ENCODE results near the gene DTYMK. TPM values are rescaled to one million over a fixed set of nuclear protein-coding genes. Genes with fewer than 3 reads are reported as not detected.

The DTYMK gene
- polyA plus RNA-seq, 2 of the 4 experiments (the other 2 are of a cell fraction), result 68.7 to 99.5 TPM

DNA sequence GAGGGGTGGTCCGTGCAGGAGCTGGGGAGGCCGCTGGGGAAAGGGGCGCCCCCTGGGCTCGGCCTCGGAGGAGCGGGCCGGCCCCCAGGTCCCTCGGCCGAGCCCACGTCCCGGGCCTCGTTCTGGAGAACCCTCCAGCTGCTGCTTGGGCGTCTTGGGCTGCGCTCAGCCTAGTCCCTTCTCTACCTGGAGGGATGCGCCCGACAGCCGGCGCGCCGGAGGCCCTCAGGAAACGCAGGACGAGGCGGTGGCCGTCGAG, 47.5 kb upstream of the DTYMK start:
- Histone ChIP-seq H3K4me3 (peak overlapping the region; percentile 97), H3K4me2 (peak overlapping the region; percentile 89), H3K9me3 (no peaks in the 10 kb centered on the region), H3K4me1 (peaks cover 5% of the 10 kb centered on the region; the same call in 1 of the 3 replicates), H3K27ac (peak overlapping the region; percentile 99)
- peak; percentile 35 to 57; a peak in 4 of 6 replicates for ATAC-seq
- CTCF ChIA-PET, result interaction anchor here (0.7 to 4.3 kb wide), 8 partner anchors 10 to 883 kb away, joined by 3 to 18 read pairs (median 6); partner anchors contain the start of genes HDLBP and SEPTIN2
- no peak for TF ChIP-seq HOXA7 (CRISPR knock-in tag; IDR thresholded peaks at IDR 0.05)
- TF ChIP-seq KDM1A (IDR thresholded peaks at IDR 0.05; ENCODE audit: low read depth), result no peak
- TF ChIP-seq ATOH8 (CRISPR knock-in tag; IDR thresholded peaks at IDR 0.05; ENCODE audit: low read depth), result no peak
- TF ChIP-seq HEYL (CRISPR knock-in tag; IDR thresholded peaks at IDR 0.05), result no peak
- no peak for TF ChIP-seq ELK1 (IDR thresholded peaks at IDR 0.05; ENCODE audit: low read depth, low read length)
- no peak for TF ChIP-seq TFCP2L1 (CRISPR knock-in tag; IDR thresholded peaks at IDR 0.05)
- TF ChIP-seq ZNF302 (CRISPR knock-in tag; IDR thresholded peaks at IDR 0.05), result no peak
- no peak for TF ChIP-seq RAD21 (conservative IDR thresholded peaks at IDR 0.05 in 1 of 2, IDR thresholded peaks at IDR 0.05 in 1 of 2)
- TF ChIP-seq, protein P1, sequence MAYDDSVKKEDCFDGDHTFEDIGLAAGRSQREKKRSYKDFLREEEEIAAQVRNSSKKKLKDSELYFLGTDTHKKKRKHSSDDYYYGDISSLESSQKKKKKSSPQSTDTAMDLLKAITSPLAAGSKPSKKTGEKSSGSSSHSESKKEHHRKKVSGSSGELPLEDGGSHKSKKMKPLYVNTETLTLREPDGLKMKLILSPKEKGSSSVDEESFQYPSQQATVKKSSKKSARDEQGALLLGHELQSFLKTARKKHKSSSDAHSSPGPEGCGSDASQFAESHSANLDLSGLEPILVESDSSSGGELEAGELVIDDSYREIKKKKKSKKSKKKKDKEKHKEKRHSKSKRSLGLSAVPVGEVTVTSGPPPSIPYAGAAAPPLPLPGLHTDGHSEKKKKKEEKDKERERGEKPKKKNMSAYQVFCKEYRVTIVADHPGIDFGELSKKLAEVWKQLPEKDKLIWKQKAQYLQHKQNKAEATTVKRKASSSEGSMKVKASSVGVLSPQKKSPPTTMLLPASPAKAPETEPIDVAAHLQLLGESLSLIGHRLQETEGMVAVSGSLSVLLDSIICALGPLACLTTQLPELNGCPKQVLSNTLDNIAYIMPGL (CRISPR knock-in tag; IDR thresholded peaks at IDR 0.05; ENCODE audit: borderline replicate concordance), result no peak
- no peak for TF ChIP-seq CBX8 (IDR thresholded peaks at IDR 0.05)
- TF ChIP-seq ESRRA (IDR thresholded peaks at IDR 0.05; ENCODE audit: borderline replicate concordance, low read length), result no peak
- no peak for TF ChIP-seq JUNB (IDR thresholded peaks at IDR 0.05)
- TF ChIP-seq FOXS1 (CRISPR knock-in tag; IDR thresholded peaks at IDR 0.05), result no peak
- no peak for TF ChIP-seq MAX (IDR thresholded peaks at IDR 0.05)
- TF ChIP-seq, protein P2, sequence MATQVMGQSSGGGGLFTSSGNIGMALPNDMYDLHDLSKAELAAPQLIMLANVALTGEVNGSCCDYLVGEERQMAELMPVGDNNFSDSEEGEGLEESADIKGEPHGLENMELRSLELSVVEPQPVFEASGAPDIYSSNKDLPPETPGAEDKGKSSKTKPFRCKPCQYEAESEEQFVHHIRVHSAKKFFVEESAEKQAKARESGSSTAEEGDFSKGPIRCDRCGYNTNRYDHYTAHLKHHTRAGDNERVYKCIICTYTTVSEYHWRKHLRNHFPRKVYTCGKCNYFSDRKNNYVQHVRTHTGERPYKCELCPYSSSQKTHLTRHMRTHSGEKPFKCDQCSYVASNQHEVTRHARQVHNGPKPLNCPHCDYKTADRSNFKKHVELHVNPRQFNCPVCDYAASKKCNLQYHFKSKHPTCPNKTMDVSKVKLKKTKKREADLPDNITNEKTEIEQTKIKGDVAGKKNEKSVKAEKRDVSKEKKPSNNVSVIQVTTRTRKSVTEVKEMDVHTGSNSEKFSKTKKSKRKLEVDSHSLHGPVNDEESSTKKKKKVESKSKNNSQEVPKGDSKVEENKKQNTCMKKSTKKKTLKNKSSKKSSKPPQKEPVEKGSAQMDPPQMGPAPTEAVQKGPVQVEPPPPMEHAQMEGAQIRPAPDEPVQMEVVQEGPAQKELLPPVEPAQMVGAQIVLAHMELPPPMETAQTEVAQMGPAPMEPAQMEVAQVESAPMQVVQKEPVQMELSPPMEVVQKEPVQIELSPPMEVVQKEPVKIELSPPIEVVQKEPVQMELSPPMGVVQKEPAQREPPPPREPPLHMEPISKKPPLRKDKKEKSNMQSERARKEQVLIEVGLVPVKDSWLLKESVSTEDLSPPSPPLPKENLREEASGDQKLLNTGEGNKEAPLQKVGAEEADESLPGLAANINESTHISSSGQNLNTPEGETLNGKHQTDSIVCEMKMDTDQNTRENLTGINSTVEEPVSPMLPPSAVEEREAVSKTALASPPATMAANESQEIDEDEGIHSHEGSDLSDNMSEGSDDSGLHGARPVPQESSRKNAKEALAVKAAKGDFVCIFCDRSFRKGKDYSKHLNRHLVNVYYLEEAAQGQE (IDR thresholded peaks at IDR 0.05), result no peak
- TF ChIP-seq ZFP36 (IDR thresholded peaks at IDR 0.05; ENCODE audit: borderline replicate concordance, partially characterized antibody), result no peak
- TF ChIP-seq KDM5A (IDR thresholded peaks at IDR 0.05), result no peak
- TF ChIP-seq GATA3 (IDR thresholded peaks at IDR 0.05; ENCODE audit: borderline replicate concordance), result no peak
- no peak for TF ChIP-seq NPAS2 (CRISPR knock-in tag; IDR thresholded peaks at IDR 0.05; ENCODE audit: borderline replicate concordance)
- 0 out of 5 replicates have a peak, but pooled peaks of 1 of the 2 experiments have one; percentile 15 for TF ChIP-seq JUN (IDR thresholded peaks at IDR 0.05)
- TF ChIP-seq EHF (CRISPR knock-in tag; IDR thresholded peaks at IDR 0.05), result no peak
- TF ChIP-seq, protein P3, sequence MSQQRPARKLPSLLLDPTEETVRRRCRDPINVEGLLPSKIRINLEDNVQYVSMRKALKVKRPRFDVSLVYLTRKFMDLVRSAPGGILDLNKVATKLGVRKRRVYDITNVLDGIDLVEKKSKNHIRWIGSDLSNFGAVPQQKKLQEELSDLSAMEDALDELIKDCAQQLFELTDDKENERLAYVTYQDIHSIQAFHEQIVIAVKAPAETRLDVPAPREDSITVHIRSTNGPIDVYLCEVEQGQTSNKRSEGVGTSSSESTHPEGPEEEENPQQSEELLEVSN (IDR thresholded peaks at IDR 0.05; ENCODE audit: borderline replicate concordance, low read depth), result 0 out of 2 replicates have a peak, but pooled peaks have one; percentile 22
- TF ChIP-seq CTCF (IDR thresholded peaks at IDR 0.05), result peak; percentile 31; the same call in 2 of the 3 replicates
- no peak for TF ChIP-seq MAZ (IDR thresholded peaks at IDR 0.05; ENCODE audit: borderline replicate concordance, low read depth, low read length)
- DNase-seq (ENCODE audit: low read depth in 1 of 2, low spot score in 1 of 2), result no peak
- 5% methylated on average over 10 of the region's 25 CpGs for WGBS (ENCODE audit: missing lambda C conversion rate)
- POLR2A ChIA-PET, result interaction anchor here (1.2 to 2.4 kb wide), 3 partner anchors 25 to 378 kb away, joined by 3 to 23 read pairs (median 4); partner anchors contain the start of genes FARP2 and ING5
- FAIRE-seq, result no peak

Measured in A549 (cell line).